Esophagus squamous epithelium (tissue), 5 donors: ENCODE data around the gene CGRRF1. TPM values are rescaled to one million over a fixed set of nuclear protein-coding genes. Genes with fewer than 3 reads are reported as not detected.

ENCODE experiments used
- DNase-seq: peaks from one replicate; lab custom pipeline; 2025; lab: John Stamatoyannopoulos, UW
- H3K27ac ChIP-seq, 4 donors: fragments of 200-600 bp; sonication (generic); one replicate each; pipeline ENCODE4 v1.5.1; 2016 to 2019; ENCODE audit warnings: mild to moderate bottlenecking in 1 of 4
- H3K27me3 ChIP-seq, 4 donors: fragments of 200-600 bp; sonication (generic); 1 replicate in 3 of 4; 2 replicates in 1 of 4; pipeline versions ENCODE4 v1.5.1 to v1.6.0; 2017 to 2021; ENCODE audit warnings: antibody characterized with exemption in 1 of 4
- H3K36me3 ChIP-seq, 3 donors: fragments of 200-600 bp; sonication (generic); one replicate each; pipeline ENCODE4 v1.5.1; 2016 to 2019
- H3K4me1 ChIP-seq, 3 donors: fragments of 200-600 bp; sonication (generic); one replicate each; pipeline ENCODE4 v1.5.1; 2017 to 2019
- H3K4me3 ChIP-seq, 4 donors: fragments of 200-600 bp; sonication (generic); 1 replicate in 3 of 4; 2 replicates in 1 of 4; pipeline ENCODE4 v1.5.1; 2016 to 2019; ENCODE audit warnings: mild to moderate bottlenecking in 2 of 4, moderate library complexity in 1 of 4
- H3K9me3 ChIP-seq, 3 donors: fragments of 200-600 bp; sonication (generic); one replicate each; pipeline ENCODE4 v1.5.1; 2016 to 2019
- POLR2A ChIP-seq, 4 donors: fragments of 450-650 bp; IDR thresholded peaks; one replicate each; pipeline ENCODE4 v1.6.1; 2017; ENCODE audit warnings: antibody characterized with exemption in 4 of 4, mild to moderate bottlenecking in 4 of 4, moderate library complexity in 3 of 4
- WGBS, 2 donors: methylation state at CpG; one replicate each; pipeline ENCODE4 v1.1.5; 2018; 5-methylcytosine and 5-hydroxymethylcytosine counted together
- intact Hi-C: fragments of 100-400 bp; cut with DNase I; formaldehyde crosslinking; loops from one replicate; pipeline ENCODE4 v1.15.0; 2022
- total RNA-seq, 4 donors: library from RNA; depleted of rRNA; stranded (reverse); fragments of >200 nt; gene quantifications; one replicate each; pipeline ENCODE4 v1.1.0, GENCODE V29; 2016
- TF ChIP-seq, protein P1 (sequence below), 6 experiments: fragments of 450-650 bp in 4 of 6; fragments of 200-600 bp in 2 of 6; sonication (generic) in 2 of 6; IDR thresholded peaks; one replicate each; pipeline ENCODE4 v1.5.1; 2016 to 2019; ENCODE audit warnings: antibody characterized with exemption in 6 of 6, mild to moderate bottlenecking in 4 of 6, moderate library complexity in 4 of 6
- donor health status: DM: yes; HTN: yes; CAD: no.

The CGRRF1 gene
- total RNA-seq, 4 donors from 2014 or later: 2.5 to 13.9 (median 10.3) TPM

DNA sequence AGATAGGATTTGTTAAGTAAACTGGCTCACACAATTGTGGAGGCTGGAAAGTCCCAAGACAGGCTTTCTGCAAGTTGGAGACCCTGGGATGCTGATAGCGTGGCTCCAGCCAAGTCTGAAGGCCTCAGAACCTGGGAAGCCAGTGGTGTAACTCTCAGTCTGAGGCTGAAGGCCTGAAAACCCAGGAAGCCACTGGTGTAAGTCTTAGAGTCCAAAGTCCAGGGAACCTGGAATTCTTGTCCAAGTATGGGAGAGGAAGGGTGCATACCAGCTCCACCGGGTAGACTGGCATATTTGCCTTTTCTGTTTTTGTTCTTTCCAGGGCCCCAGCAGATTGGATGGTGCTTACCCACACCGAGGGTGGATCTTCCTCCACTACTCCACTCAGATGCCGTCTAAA, 39.0 kb upstream of the CGRRF1 start:
- H3K27ac ChIP-seq: no peak overlapping the region
- H3K4me1 ChIP-seq: peaks cover 0 to 2% (median 0%) of the 10 kb centered on the region in 3 donors
- peaks cover 0 to 14% (median 0%) of the 10 kb centered on the region in 3 donors for H3K36me3 ChIP-seq
- WGBS, 2 donors: 71 to 86% methylated on average over 4 of the region's 4 CpGs
- TF ChIP-seq, protein P1, sequence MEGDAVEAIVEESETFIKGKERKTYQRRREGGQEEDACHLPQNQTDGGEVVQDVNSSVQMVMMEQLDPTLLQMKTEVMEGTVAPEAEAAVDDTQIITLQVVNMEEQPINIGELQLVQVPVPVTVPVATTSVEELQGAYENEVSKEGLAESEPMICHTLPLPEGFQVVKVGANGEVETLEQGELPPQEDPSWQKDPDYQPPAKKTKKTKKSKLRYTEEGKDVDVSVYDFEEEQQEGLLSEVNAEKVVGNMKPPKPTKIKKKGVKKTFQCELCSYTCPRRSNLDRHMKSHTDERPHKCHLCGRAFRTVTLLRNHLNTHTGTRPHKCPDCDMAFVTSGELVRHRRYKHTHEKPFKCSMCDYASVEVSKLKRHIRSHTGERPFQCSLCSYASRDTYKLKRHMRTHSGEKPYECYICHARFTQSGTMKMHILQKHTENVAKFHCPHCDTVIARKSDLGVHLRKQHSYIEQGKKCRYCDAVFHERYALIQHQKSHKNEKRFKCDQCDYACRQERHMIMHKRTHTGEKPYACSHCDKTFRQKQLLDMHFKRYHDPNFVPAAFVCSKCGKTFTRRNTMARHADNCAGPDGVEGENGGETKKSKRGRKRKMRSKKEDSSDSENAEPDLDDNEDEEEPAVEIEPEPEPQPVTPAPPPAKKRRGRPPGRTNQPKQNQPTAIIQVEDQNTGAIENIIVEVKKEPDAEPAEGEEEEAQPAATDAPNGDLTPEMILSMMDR (IDR thresholded peaks at IDR 0.05): no peak
- no peak for DNase-seq
- no peaks in the 10 kb centered on the region for H3K27me3 ChIP-seq
- no peak overlapping the region for H3K4me3 ChIP-seq
- intact Hi-C loops: no loop called here
- H3K9me3 ChIP-seq: peaks cover 0 to 12% (median 0%) of the 10 kb centered on the region in 3 donors

DNA sequence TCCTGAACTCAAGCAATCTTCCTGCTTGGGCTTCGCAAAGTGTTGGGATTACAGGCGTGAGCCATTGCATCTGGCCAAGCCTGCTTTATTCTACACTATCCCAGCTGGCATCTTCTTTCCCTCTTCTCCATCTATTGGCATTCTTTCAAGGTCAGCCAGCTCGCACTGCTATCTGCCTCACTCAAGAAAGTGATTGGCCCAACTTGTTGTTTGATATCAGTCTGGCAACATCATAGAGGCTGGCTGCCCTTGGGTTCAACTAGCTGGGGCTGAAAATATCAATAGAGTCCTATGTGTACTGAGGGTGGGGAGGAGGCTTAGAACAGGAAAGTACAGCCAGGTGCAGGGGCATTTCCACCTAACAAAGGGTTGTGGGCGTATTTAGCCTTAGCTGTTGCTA, 38.1 kb upstream of the CGRRF1 start:
- 90 to 95% methylated on average over 4 of the region's 4 CpGs for whole genome bisulfite sequencing, 2 donors
- TF ChIP-seq, protein P1 (IDR thresholded peaks at IDR 0.05): no peak
- TF ChIP-seq POLR2A (IDR thresholded peaks at IDR 0.05): no peak
- no peak overlapping the region for H3K4me3 ChIP-seq
- no peak for DNase-seq
- H3K4me1 ChIP-seq: peaks cover 0 to 4% (median 0%) of the 10 kb centered on the region in 3 donors
- peaks cover 0 to 12% (median 0%) of the 10 kb centered on the region in 3 donors for H3K9me3 ChIP-seq
- no peak overlapping the region for H3K27ac ChIP-seq
- intact Hi-C loops: no loop called here
- peaks cover 0 to 14% (median 0%) of the 10 kb centered on the region in 3 donors for H3K36me3 ChIP-seq
- H3K27me3 ChIP-seq: no peaks in the 10 kb centered on the region

DNA sequence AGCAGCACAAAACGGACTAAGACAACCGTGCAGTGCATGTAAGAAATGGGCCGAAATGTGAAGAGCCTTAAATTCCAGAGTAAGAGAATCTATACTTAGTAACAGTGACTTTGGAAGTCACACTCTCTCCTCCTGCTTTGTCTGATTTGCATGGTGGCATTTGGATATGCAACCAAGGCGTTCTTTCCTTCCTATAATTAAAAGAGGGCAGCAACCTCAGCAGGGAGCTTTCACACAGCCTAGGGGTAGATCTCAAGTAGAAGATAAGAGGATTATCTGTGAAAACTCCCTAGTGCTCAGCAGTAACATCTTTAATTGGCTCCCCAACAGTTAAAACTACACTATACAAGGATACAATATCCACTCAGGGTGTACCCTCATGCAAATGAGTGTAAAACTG, 37.4 kb upstream of the CGRRF1 start:
- Histone ChIP-seq H3K27ac (no peak overlapping the region), H3K9me3 (peaks cover 0 to 7% (median 0%) of the 10 kb centered on the region in 3 donors), H3K27me3 (no peaks in the 10 kb centered on the region), H3K4me3 (no peak overlapping the region), H3K36me3 (peaks cover 0 to 17% (median 0%) of the 10 kb centered on the region in 3 donors), H3K4me1 (peaks cover 0 to 4% (median 0%) of the 10 kb centered on the region in 3 donors)
- intact Hi-C loops: no loop called here
- 86 to 96% methylated on average over 4 of the region's 4 CpGs for WGBS, 2 donors
- TF ChIP-seq, protein P1 (IDR thresholded peaks at IDR 0.05): no peak
- TF ChIP-seq POLR2A (IDR thresholded peaks at IDR 0.05): no peak
- no peak for DNase-seq

DNA sequence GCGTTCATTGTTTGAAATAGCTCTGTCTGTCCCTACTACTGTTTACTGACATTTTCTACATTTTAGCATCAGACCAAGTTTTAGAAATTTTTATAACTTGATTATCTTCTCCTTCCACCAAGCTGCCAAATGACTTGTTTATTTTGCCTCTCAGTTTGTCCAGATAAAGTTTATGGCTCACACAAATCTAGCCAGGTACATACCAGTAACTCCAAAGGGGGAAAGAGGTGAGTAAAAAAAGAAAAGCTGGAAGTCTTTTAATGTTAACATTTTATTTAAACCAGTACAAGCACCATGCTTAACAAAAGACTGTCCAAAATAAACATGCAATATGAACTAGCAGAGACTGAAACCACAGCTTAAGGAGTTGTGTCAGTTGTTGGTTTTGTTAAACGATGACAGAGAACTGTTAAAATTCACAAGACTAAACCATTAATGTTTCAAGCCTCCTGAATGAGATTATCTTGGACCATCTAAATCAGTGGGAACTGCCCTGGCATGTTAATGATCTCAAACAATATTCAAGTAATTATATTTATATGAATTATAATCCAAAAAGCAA, 35.4 kb upstream of the CGRRF1 start:
- peaks cover 0 to 4% (median 0%) of the 10 kb centered on the region in 3 donors for H3K4me1 ChIP-seq
- no peaks in the 10 kb centered on the region for H3K27me3 ChIP-seq
- intact Hi-C loops: no loop called here
- peaks cover 0 to 34% (median 0%) of the 10 kb centered on the region in 3 donors for H3K36me3 ChIP-seq
- 65 to 76% methylated on average over 2 of the region's 2 CpGs for WGBS, 2 donors
- no peaks in the 10 kb centered on the region for H3K9me3 ChIP-seq
- H3K4me3 ChIP-seq: no peak overlapping the region
- TF ChIP-seq, protein P1 (IDR thresholded peaks at IDR 0.05): no peak
- TF ChIP-seq POLR2A (IDR thresholded peaks at IDR 0.05): no peak
- no peak overlapping the region for H3K27ac ChIP-seq
- no peak for DNase-seq

DNA sequence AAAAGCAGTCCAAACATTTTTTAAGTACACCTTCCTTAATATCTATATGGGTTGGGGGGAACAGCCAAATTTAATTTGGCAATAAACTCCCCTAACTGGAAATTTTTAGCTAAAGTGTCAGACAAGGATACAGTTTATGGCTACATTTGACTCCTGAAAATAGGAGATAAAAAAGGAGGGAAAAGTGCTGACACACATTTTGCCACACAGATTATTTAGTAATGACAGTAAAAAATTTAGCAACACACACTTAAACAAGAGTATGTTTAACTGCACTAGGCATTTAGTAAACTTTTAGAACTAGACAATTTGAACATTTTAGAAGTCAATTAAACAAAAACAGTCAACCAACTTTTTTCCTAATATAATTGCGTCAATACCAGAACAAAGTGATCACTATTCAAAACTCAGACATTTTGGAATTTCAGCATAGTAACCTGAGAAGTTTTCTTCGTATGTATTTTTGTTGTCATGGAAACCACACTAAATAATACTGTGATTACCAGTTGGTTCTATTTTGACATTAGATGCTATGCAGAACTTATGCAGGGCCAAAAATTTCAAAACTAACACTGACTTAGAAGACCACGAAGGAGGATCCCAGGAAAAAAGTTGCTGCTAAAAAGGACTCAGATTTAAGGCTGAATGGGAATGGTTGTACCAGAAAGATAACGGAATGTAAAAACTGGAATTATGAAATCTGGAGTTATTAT, 34.4 kb upstream of the CGRRF1 start:
- 65 to 71% methylated on average over 4 of the region's 4 CpGs for WGBS, 2 donors
- intact Hi-C loops: no loop called here
- DNase-seq: no peak

More for the DNA sequence above, 34.4 kb upstream of the CGRRF1 start:
- TF ChIP-seq, protein P1 (IDR thresholded peaks at IDR 0.05): no peak
- TF ChIP-seq POLR2A (IDR thresholded peaks at IDR 0.05): no peak
- Histone ChIP-seq H3K27ac (no peak overlapping the region), H3K36me3 (peaks cover 0 to 42% (median 0%) of the 10 kb centered on the region in 3 donors), H3K4me3 (no peak overlapping the region), H3K27me3 (no peaks in the 10 kb centered on the region), H3K4me1 (peaks cover 0 to 5% (median 0%) of the 10 kb centered on the region in 3 donors), H3K9me3 (no peaks in the 10 kb centered on the region)
